Left ventricle myocardium inferior (tissue), 1 donor: ENCODE data around the gene DAAM1. TPM values are rescaled to one million over a fixed set of nuclear protein-coding genes. Genes with fewer than 3 reads are reported as not detected.

ENCODE experiments used
- DNase-seq: peaks from one replicate; pipeline ENCODE4 v3.0.0-alpha.2; 2020
- H3K27ac ChIP-seq: fragments of 200-600 bp; replicated peaks from 2 replicates; pipeline ENCODE4 v1.8.0; 2021
- H3K27me3 ChIP-seq: fragments of 200-600 bp; 2 replicates; pipeline ENCODE4 v1.8.0; 2021; ENCODE audit warnings: low read depth
- H3K36me3 ChIP-seq: fragments of 200-600 bp; 2 replicates; pipeline ENCODE4 v1.8.0; 2021
- H3K4me1 ChIP-seq: fragments of 200-600 bp; 2 replicates; pipeline ENCODE4 v1.8.0; 2021
- H3K4me3 ChIP-seq: fragments of 200-600 bp; 2 replicates; pipeline ENCODE4 v1.8.0; 2021; ENCODE audit warnings: mild to moderate bottlenecking, moderate library complexity
- H3K9me3 ChIP-seq: fragments of 200-600 bp; replicated peaks from 2 replicates; pipeline ENCODE4 v1.8.0; 2021
- intact Hi-C: fragments of 100-400 bp; cut with micrococcal nuclease; formaldehyde crosslinking; loops from one replicate; pipeline ENCODE4 v1.11.0; 2022
- total RNA-seq: library from RNA; stranded (reverse); fragmentation: NEBNext Ultra II Directional; extraction: Animal tissue kit (Norgen Biotek cat#: 25700); gene quantifications from one replicate; pipeline ENCODE4 v1.2.1, GENCODE V29; 2021
- TF ChIP-seq, protein P1 (sequence below): fragments of 200-600 bp; IDR thresholded peaks from 2 replicates; pipeline ENCODE4 v1.8.0; 2021; ENCODE audit warnings: antibody characterized with exemption, mild to moderate bottlenecking, borderline replicate concordance
- donor health status: DM: no; HTN: yes; CAD: no; lungs with severe emphysema.

Gene DAAM1
- total RNA-seq, 1 donor from 2014 or later = 84.8 TPM

DNA sequence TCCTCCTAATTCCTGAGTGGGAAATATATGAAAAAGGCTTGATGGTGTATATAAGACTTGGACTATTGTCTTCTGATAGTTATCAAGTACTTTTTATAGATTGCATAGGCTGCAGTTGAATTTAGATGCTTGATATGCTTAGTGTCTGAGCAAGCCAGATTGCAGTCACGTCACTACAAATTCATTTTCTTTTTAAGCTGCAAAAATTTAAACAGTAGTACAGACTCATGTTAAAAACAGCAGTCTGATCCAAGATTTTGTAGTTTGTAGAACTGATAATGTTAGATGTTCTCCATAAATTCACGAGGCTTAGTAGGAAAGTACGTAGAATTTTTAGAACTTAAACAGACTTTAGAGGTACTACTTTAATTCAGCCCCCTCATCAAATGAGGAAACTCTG is 150.3 kb downstream of the DAAM1 start:
- H3K36me3 ChIP-seq = peaks cover 27% of the 10 kb centered on the region
- intact Hi-C loops = loop anchor here (10.0 kb wide), 1 partner anchor 96 kb away; no protein-coding TSS in a partner anchor
- H3K27ac ChIP-seq = peak overlapping the region; percentile 92

DNA sequence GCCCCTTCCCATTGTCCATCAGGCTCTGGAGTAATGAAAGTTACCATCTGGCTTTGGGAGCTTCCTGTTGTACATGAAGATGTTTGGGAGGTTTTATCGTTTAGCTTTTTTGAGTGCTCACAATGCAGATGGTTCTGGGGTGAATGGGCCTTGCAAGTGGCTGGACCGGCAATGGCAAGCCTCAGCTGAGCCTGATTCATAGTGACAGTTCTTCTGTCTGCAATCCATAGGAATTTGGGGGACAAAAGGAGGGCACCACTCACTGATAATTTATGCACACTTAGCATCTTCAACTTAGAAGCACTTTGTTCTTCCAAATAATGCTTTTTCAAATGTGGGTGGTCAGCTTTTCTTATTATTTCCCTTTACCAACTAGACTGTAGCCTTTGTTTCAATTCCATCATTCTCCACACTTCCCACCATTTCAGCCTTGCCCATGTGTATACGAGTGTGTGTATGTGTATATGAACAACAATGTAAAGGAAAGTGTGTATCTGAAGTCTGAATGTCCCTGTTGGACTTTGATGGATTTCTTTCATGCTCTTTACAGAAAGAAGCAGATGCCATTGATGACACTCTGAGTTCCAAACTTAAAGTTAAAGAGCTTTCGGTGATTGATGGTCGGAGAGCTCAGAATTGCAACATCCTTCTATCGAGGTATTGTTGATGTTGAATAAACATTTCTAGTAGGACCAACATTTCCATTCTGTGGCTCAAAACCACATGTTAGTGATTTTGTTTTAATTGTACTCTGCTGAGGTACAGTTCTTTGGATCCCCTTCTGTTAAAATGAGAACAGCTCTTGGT is 151.3 kb downstream of the DAAM1 start:
- Histone ChIP-seq H3K9me3 (no peaks in the 10 kb centered on the region), H3K36me3 (peaks cover 29% of the 10 kb centered on the region), H3K4me3 (no peak overlapping the region), H3K4me1 (peaks cover 77% of the 10 kb centered on the region), H3K27me3 (no peaks in the 10 kb centered on the region), H3K27ac (peak overlapping the region; percentile 92)
- intact Hi-C loops = loop anchor here (10.0 kb wide), 1 partner anchor 95 kb away; no protein-coding TSS in a partner anchor
- DNase-seq = no peak
- TF ChIP-seq, protein P1, sequence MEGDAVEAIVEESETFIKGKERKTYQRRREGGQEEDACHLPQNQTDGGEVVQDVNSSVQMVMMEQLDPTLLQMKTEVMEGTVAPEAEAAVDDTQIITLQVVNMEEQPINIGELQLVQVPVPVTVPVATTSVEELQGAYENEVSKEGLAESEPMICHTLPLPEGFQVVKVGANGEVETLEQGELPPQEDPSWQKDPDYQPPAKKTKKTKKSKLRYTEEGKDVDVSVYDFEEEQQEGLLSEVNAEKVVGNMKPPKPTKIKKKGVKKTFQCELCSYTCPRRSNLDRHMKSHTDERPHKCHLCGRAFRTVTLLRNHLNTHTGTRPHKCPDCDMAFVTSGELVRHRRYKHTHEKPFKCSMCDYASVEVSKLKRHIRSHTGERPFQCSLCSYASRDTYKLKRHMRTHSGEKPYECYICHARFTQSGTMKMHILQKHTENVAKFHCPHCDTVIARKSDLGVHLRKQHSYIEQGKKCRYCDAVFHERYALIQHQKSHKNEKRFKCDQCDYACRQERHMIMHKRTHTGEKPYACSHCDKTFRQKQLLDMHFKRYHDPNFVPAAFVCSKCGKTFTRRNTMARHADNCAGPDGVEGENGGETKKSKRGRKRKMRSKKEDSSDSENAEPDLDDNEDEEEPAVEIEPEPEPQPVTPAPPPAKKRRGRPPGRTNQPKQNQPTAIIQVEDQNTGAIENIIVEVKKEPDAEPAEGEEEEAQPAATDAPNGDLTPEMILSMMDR = no peak

More for the DNA sequence above, 150.3 kb downstream of the DAAM1 start:
- H3K4me1 ChIP-seq = peaks cover 77% of the 10 kb centered on the region
- no peak for DNase-seq
- no peaks in the 10 kb centered on the region for H3K27me3 ChIP-seq
- no peak overlapping the region for H3K4me3 ChIP-seq
- no peaks in the 10 kb centered on the region for H3K9me3 ChIP-seq
- TF ChIP-seq, protein P1 = no peak

DNA sequence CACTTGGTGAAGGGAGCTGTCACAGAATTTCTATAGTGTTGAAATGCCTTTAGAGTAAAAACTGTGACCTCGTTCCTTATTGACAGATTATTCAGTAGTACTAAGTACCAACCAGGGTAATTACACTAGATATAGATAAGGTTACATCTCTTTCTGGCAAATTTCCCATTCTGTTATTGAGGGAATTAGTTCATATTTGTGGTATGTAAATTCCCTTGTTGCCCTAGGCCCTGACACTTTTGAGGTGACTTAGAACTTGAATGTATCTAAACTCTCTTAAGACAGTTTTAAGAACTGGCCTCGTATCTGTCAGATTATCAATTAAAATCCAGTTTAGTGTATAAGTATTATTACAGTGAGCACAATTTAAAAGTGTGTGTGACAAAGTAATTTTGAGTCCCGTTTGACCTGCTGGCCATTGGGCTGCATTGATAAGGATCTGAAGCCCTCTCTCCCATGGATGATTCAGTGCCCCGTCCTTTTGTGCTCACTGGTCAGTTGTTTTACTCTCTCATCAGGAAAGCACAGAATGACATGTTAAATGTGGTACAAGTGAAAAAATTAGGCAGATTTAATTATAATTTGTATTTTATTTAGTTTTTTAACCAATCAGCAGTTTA is 153.5 kb downstream of the DAAM1 start:
- no peak for DNase-seq
- intact Hi-C loops = no loop called here
- Histone ChIP-seq H3K27me3 (no peaks in the 10 kb centered on the region), H3K4me3 (no peak overlapping the region), H3K4me1 (peaks cover 76% of the 10 kb centered on the region), H3K9me3 (no peaks in the 10 kb centered on the region), H3K36me3 (peaks cover 31% of the 10 kb centered on the region), H3K27ac (peak overlapping the region; percentile 82)
- TF ChIP-seq, protein P1 = no peak

DNA sequence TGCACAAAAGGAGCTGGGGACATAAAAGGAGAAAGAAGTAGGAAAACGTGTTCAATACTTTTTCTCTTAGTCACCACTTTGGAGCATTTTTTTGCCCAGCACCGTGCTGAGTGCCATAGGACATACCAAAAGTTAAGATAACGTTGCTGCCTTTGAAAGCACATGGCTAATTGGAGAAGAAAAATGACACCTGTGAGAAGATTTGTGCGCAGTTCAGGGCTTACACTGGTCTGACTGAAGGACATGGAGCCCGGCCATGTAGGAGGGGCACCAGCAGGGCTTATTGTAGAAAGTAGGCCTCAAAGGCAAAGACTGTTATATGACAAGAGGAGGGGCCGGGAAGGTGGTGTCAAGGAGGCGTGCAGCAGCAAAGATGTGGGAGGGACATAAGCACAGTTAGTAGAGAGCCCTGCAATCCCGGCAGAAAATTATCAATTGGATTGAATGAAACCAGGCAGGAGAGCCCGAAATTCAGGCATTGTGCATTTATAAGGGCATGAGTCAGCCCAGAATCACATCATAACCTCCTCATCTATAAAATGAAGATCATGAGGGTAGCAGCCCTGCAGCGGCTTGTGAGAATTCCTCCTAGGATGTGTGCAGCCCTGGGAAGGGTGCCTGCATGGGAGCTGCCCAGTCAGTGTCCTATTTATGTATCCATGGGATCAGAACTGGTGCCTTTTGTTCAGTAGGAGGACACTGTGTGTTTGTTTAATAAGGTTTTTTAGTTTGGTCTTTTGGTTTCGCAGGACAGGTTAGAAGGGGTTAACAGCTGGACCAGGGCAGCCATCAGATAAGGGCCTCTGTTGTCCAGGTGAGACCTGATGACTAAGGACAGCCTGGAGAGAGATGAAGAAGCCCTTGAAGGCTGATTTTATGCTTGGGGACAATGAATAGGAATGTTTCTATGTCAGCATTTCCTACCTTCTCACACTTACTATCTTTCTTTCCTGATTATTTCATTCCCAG is 154.3 kb downstream of the DAAM1 start:
- intact Hi-C loops = no loop called here
- TF ChIP-seq, protein P1 = no peak
- peaks cover 76% of the 10 kb centered on the region for H3K4me1 ChIP-seq

DNA sequence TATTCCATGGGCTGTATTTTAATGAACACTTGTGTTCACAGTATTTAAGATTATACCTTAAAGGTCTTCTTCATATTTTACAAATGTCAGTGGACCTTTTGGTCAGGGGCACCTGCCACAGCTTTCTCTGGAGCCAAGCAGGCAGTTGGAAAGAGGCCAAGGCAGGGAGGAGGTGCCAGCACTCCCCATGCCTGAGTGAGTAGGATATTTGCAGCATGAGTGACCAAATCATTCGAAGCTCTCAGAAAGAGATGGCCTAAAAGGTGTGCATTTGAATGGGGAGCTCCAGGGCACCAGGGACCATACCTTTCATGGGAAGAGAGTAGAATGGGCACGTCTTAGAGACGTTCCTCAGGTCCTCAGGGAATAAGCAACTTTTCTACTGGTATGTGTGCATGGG is 155.1 kb downstream of the DAAM1 start:
- intact Hi-C loops = no loop called here
- TF ChIP-seq, protein P1 = no peak
- H3K9me3 ChIP-seq = no peaks in the 10 kb centered on the region
- DNase-seq = peak; percentile 48
- peak overlapping the region; percentile 82 for H3K27ac ChIP-seq
- no peak overlapping the region for H3K4me3 ChIP-seq
- no peaks in the 10 kb centered on the region for H3K27me3 ChIP-seq
- H3K4me1 ChIP-seq = peaks cover 77% of the 10 kb centered on the region
- H3K36me3 ChIP-seq = peaks cover 41% of the 10 kb centered on the region

More for the DNA sequence above, 154.3 kb downstream of the DAAM1 start:
- peak; percentile 45 for DNase-seq
- H3K27me3 ChIP-seq = no peaks in the 10 kb centered on the region
- H3K9me3 ChIP-seq = no peaks in the 10 kb centered on the region
- H3K36me3 ChIP-seq = peaks cover 33% of the 10 kb centered on the region
- H3K4me3 ChIP-seq = no peak overlapping the region
- H3K27ac ChIP-seq = peak overlapping the region; percentile 82
